T-helper 17 cell (primary cell): ENCODE data around the gene OXA1L. TPM values are rescaled to one million over a fixed set of nuclear protein-coding genes. Genes with fewer than 3 reads are reported as not detected.
"Not testable (repeated sequence)": the region's sequence is repeated elsewhere in the genome, so short reads cannot be mapped to it uniquely, and the experiment has no call there.

ENCODE experiments used
- ATAC-seq: fragments of 150-1000 bp; cut with Tn5 transposase; 2 replicates; pipeline ENCODE4 v1.10.0; 2021; ENCODE audit warnings: mild to moderate bottlenecking, moderate library complexity
- DNase-seq, 3 donors: peaks; one replicate each; pipeline versions ENCODE4 v3.0.0 to v3.0.0-alpha.2; 2020 to 2021
- H3K9me3 ChIP-seq: one replicate; pipeline ENCODE4 v1.7.0; 2013; ENCODE audit warnings: low read length, mild to moderate bottlenecking; ENCODE audit not compliant: control insufficient read depth, poor library complexity, severe bottlenecking
- H3K27ac Mint-ChIP-seq: one replicate; pipeline ENCODE4 v1.8.0; 2022; ENCODE audit warnings: mild to moderate bottlenecking, moderate library complexity, mixed read lengths
- H3K27me3 Mint-ChIP-seq: one replicate; pipeline ENCODE4 v1.8.0; 2022; ENCODE audit warnings: mixed read lengths
- H3K36me3 Mint-ChIP-seq: one replicate; pipeline ENCODE4 v1.8.0; 2022; ENCODE audit warnings: low read depth, mixed read lengths
- H3K4me1 Mint-ChIP-seq: one replicate; pipeline ENCODE4 v1.8.0; 2022; ENCODE audit warnings: mild to moderate bottlenecking, mixed read lengths
- H3K4me3 Mint-ChIP-seq: one replicate; pipeline ENCODE4 v1.8.0; 2022; ENCODE audit warnings: mild to moderate bottlenecking, moderate library complexity, mixed read lengths
- total RNA-seq, 4 donors: library from RNA in 2 of 4; stranded (reverse) in 2 of 4; gene quantifications; one replicate each; pipeline ENCODE4 v1.2.3 and lab custom pipeline; 2022 to 2026

OXA1L gene
- total RNA-seq, 2 donors from 2014 or later = 150 to 171 TPM

GRCh38 chr14:22773162-22774010, 6.9 kb downstream of the OXA1L start:
- ATAC-seq (no peak), DNase-seq (no peak)
- Mint-ChIP-seq H3K4me3 (no peak overlapping the region), H3K36me3 (peaks cover 11% of the 10 kb centered on the region), H3K4me1 (peaks cover 17% of the 10 kb centered on the region), H3K27ac (peak overlapping the region; percentile 27), H3K27me3 (no peaks in the 10 kb centered on the region)
- H3K9me3 ChIP-seq = no peaks in the 10 kb centered on the region

GRCh38 chr14:22774011-22774706, 7.7 kb downstream of the OXA1L start:
- Mint-ChIP-seq H3K27me3 (no peaks in the 10 kb centered on the region), H3K4me1 (peaks cover 11% of the 10 kb centered on the region), H3K36me3 (peaks cover 7% of the 10 kb centered on the region), H3K27ac (peak overlapping the region; percentile 27), H3K4me3 (no peak overlapping the region)
- ATAC-seq = no peak
- DNase-seq = no peak
- no peaks in the 10 kb centered on the region for H3K9me3 ChIP-seq

- H3K9me3 ChIP-seq = no peaks in the 10 kb centered on the region
- Mint-ChIP-seq H3K4me3 (no peak overlapping the region), H3K27ac (peak overlapping the region; percentile 43), H3K27me3 (no peaks in the 10 kb centered on the region), H3K36me3 (peaks cover 3% of the 10 kb centered on the region), H3K4me1 (peaks cover 5% of the 10 kb centered on the region)
- ATAC-seq (no peak), DNase-seq (no peak)
Observed at GRCh38 chr14:22776215-22776614, 9.7 kb downstream of the OXA1L start.

- H3K36me3 Mint-ChIP-seq, H3K4me3 Mint-ChIP-seq, H3K4me1 Mint-ChIP-seq, H3K27me3 Mint-ChIP-seq, H3K9me3 ChIP-seq, ATAC-seq, DNase-seq: not testable (repeated sequence)
- H3K27ac Mint-ChIP-seq = peak overlapping the region; percentile 43
Observed at GRCh38 chr14:22776849-22777248, 10.4 kb downstream of the OXA1L start.

GRCh38 chr14:22778084-22778483, 11.6 kb downstream of the OXA1L start:
- Mint-ChIP-seq H3K27me3 (no peaks in the 10 kb centered on the region), H3K27ac (no peak overlapping the region), H3K36me3 (no peaks in the 10 kb centered on the region), H3K4me1 (peaks cover 6% of the 10 kb centered on the region), H3K4me3 (no peak overlapping the region)
- H3K9me3 ChIP-seq = no peaks in the 10 kb centered on the region
- DNase-seq (no peak), ATAC-seq (no peak)

GRCh38 chr14:22780105-22780679, 13.7 kb downstream of the OXA1L start:
- no peaks in the 10 kb centered on the region for H3K9me3 ChIP-seq
- DNase-seq = no peak
- Mint-ChIP-seq H3K4me1 (peaks cover 4% of the 10 kb centered on the region), H3K27ac (no peak overlapping the region), H3K27me3 (no peaks in the 10 kb centered on the region), H3K4me3 (no peak overlapping the region), H3K36me3 (no peaks in the 10 kb centered on the region)
- no peak for ATAC-seq

- H3K4me3 Mint-ChIP-seq = no peak overlapping the region
- DNase-seq (no peak), ATAC-seq (no peak)
- peak overlapping the region; percentile 9 for H3K27ac Mint-ChIP-seq
- peaks cover 4% of the 10 kb centered on the region for H3K4me1 Mint-ChIP-seq
- H3K36me3 Mint-ChIP-seq = no peaks in the 10 kb centered on the region
- H3K27me3 Mint-ChIP-seq = no peaks in the 10 kb centered on the region
- no peaks in the 10 kb centered on the region for H3K9me3 ChIP-seq
Observed at GRCh38 chr14:22780941-22781300, 14.4 kb downstream of the OXA1L start.

GRCh38 chr14:22781301-22781991, 15.0 kb downstream of the OXA1L start:
- Mint-ChIP-seq H3K27me3 (no peaks in the 10 kb centered on the region), H3K27ac (peak overlapping the region; percentile 9), H3K4me1 (peaks cover 4% of the 10 kb centered on the region), H3K4me3 (no peak overlapping the region), H3K36me3 (no peaks in the 10 kb centered on the region)
- no peaks in the 10 kb centered on the region for H3K9me3 ChIP-seq
- no peak for DNase-seq
- ATAC-seq = no peak

GRCh38 chr14:22786685-22787084, 20.2 kb downstream of the OXA1L start:
- Mint-ChIP-seq H3K27ac (no peak overlapping the region), H3K27me3 (no peaks in the 10 kb centered on the region), H3K4me3 (no peak overlapping the region), H3K36me3 (no peaks in the 10 kb centered on the region), H3K4me1 (peaks cover 4% of the 10 kb centered on the region)
- H3K9me3 ChIP-seq = no peaks in the 10 kb centered on the region
- DNase-seq = no peak
- no peak for ATAC-seq

- ATAC-seq = no peak
- no peak overlapping the region for H3K4me3 Mint-ChIP-seq
Observed at GRCh38 chr14:22791301-22791700, 24.8 kb downstream of the OXA1L start.

GRCh38 chr14:22792158-22792557, 25.7 kb downstream of the OXA1L start:
- no peak for ATAC-seq
- Mint-ChIP-seq H3K27ac (no peak overlapping the region), H3K4me1 (peaks cover 4% of the 10 kb centered on the region)

More at GRCh38 chr14:22791301-22791700, 24.8 kb downstream of the OXA1L start:
- DNase-seq = no peak
- no peaks in the 10 kb centered on the region for H3K9me3 ChIP-seq
- H3K27me3 Mint-ChIP-seq = peaks cover 15% of the 10 kb centered on the region
- H3K4me1 Mint-ChIP-seq = peaks cover 4% of the 10 kb centered on the region
- peaks cover 2% of the 10 kb centered on the region for H3K36me3 Mint-ChIP-seq
- no peak overlapping the region for H3K27ac Mint-ChIP-seq

GRCh38 chr14:22793550-22793949, 27.1 kb downstream of the OXA1L start:
- not testable (repeated sequence) for H3K9me3 ChIP-seq, H3K4me1 Mint-ChIP-seq, H3K27ac Mint-ChIP-seq, DNase-seq, H3K4me3 Mint-ChIP-seq, H3K36me3 Mint-ChIP-seq, ATAC-seq
- peaks cover 36% of the 10 kb centered on the region for H3K27me3 Mint-ChIP-seq

More at GRCh38 chr14:22792158-22792557, 25.7 kb downstream of the OXA1L start:
- Mint-ChIP-seq H3K36me3 (peaks cover 2% of the 10 kb centered on the region), H3K27me3 (peaks cover 22% of the 10 kb centered on the region), H3K4me3 (no peak overlapping the region)
- no peaks in the 10 kb centered on the region for H3K9me3 ChIP-seq
- no peak for DNase-seq

GRCh38 chr14:22793976-22794375, 27.5 kb downstream of the OXA1L start:
- H3K4me1 Mint-ChIP-seq = peaks cover 4% of the 10 kb centered on the region
- ATAC-seq (no peak), DNase-seq (no peak)
- no peak overlapping the region for H3K27ac Mint-ChIP-seq
- no peak overlapping the region for H3K4me3 Mint-ChIP-seq
- peaks cover 3% of the 10 kb centered on the region for H3K36me3 Mint-ChIP-seq
- no peaks in the 10 kb centered on the region for H3K9me3 ChIP-seq
- H3K27me3 Mint-ChIP-seq = peaks cover 40% of the 10 kb centered on the region
